Measurements from ENCODE around the gene TRIM74.
"Not testable (repeated sequence)": the region's sequence is repeated elsewhere in the genome, so short reads cannot be mapped to it uniquely, and the experiment has no call there.

DNA sequence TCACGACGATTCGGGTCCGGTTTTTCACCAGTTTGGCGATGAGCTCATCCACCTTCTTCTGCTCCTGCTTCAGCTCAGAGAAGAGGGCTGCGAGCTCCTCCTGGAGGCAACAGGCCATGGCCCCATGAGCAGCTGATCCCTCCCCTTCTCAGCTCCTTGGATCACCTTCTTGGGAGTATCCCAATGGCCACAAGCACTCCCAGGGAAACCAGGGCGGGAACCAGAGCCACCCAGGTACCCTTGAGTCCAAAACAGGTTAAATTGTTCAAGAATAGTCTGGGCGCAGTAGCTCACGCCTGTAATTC is 8.0 kb downstream of the TRIM74 start:
- TF ChIP-seq SUZ12 (IDR thresholded peaks at IDR 0.05; ENCODE audit: extremely low read depth, insufficient read depth, insufficient read length); YY1 (IDR thresholded peaks at IDR 0.05; ENCODE audit: insufficient read depth, insufficient read length): not testable (repeated sequence)
